ENCODE results near the gene PSEN1. TPM values are rescaled to one million over a fixed set of nuclear protein-coding genes. Genes with fewer than 3 reads are reported as not detected.

Gene PSEN1
- total RNA-seq = 53.4 and 53.9 TPM in 2 replicates
- long read RNA-seq, full-length matches to known transcripts = 104 of 144 reads
- long read RNA-seq, partial matches to known transcripts = 11 of 144 reads
- long read RNA-seq, other reads (novel, unspliced or antisense) = 29 of 144 reads

DNA sequence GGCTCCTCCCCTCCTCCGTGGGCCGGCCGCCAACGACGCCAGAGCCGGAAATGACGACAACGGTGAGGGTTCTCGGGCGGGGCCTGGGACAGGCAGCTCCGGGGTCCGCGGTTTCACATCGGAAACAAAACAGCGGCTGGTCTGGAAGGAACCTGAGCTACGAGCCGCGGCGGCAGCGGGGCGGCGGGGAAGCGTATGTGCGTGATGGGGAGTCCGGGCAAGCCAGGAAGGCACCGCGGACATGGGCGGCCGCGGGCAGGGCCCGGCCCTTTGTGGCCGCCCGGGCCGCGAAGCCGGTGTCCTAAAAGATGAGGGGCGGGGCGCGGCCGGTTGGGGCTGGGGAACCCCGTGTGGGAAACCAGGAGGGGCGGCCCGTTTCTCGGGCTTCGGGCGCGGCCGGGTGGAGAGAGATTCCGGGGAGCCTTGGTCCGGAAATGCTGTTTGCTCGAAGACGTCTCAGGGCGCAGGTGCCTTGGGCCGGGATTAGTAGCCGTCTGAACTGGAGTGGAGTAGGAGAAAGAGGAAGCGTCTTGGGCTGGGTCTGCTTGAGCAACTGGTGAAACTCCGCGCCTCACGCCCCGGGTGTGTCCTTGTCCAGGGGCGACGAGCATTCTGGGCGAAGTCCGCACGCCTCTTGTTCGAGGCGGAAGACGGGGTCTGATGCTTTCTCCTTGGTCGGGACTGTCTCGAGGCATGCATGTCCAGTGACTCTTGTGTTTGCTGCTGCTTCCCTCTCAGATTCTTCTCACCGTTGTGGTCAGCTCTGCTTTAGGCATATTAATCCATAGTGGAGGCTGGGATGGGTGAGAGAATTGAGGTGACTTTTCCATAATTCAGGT is at the start of gene PSEN1:
TSS of gene PSEN1 (plus strand) at position 121 of the 839 bp plus-strand sequence. CDS start 11,513 bp downstream, outside the sequence.
- peaks cover 19% of the 10 kb centered on the region for H3K9me3 Mint-ChIP-seq
- peak; percentile 99 for DNase-seq (ENCODE audit: low read depth, low spot score)
- peak within 1 kb of the TSS; percentile 98 for H3K27ac Mint-ChIP-seq (ENCODE audit: unreplicated experiment)
- peaks cover 6% of the 10 kb centered on the region for H3K27me3 Mint-ChIP-seq (ENCODE audit: low read depth)
- H3K4me3 Mint-ChIP-seq = peak within 1 kb of the TSS; percentile 94
- peaks cover 28% of the 10 kb centered on the region for H3K4me1 Mint-ChIP-seq
- peaks cover 22% of the 10 kb centered on the region for H3K36me3 Mint-ChIP-seq (ENCODE audit: low read depth)
- TF ChIP-seq, protein P1, sequence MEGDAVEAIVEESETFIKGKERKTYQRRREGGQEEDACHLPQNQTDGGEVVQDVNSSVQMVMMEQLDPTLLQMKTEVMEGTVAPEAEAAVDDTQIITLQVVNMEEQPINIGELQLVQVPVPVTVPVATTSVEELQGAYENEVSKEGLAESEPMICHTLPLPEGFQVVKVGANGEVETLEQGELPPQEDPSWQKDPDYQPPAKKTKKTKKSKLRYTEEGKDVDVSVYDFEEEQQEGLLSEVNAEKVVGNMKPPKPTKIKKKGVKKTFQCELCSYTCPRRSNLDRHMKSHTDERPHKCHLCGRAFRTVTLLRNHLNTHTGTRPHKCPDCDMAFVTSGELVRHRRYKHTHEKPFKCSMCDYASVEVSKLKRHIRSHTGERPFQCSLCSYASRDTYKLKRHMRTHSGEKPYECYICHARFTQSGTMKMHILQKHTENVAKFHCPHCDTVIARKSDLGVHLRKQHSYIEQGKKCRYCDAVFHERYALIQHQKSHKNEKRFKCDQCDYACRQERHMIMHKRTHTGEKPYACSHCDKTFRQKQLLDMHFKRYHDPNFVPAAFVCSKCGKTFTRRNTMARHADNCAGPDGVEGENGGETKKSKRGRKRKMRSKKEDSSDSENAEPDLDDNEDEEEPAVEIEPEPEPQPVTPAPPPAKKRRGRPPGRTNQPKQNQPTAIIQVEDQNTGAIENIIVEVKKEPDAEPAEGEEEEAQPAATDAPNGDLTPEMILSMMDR (conservative IDR thresholded peaks at IDR 0.05) = no peak

DNA sequence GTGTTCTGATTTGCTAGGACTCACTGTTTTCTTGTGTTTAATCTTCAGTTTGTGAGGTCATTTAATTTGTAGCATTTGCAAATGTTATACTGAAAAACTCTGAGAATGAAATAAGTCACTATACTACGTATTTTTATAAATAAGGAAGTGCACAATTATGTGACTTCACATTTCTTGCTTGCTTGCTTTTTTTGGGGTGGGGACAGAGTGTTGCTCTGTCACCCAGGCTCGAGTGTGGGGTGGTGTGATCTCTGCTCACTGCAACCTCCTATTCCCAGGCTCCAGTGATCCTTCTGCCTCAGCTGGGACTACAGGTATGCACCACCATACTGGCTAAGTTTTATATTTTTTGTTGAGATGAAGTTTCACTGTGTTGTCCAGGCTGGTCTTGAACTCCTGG is 45.3 kb upstream of the PSEN1 start:
- H3K27ac Mint-ChIP-seq (ENCODE audit: unreplicated experiment) = no peak overlapping the region
- peaks cover 27% of the 10 kb centered on the region for H3K36me3 Mint-ChIP-seq (ENCODE audit: low read depth)
- H3K27me3 Mint-ChIP-seq (ENCODE audit: low read depth) = no peaks in the 10 kb centered on the region
- H3K4me1 Mint-ChIP-seq = no peaks in the 10 kb centered on the region
- H3K9me3 Mint-ChIP-seq = no peaks in the 10 kb centered on the region
- no peak for DNase-seq (ENCODE audit: low read depth, low spot score)
- no peak overlapping the region for H3K4me3 Mint-ChIP-seq
- TF ChIP-seq, protein P1 (conservative IDR thresholded peaks at IDR 0.05) = no peak

DNA sequence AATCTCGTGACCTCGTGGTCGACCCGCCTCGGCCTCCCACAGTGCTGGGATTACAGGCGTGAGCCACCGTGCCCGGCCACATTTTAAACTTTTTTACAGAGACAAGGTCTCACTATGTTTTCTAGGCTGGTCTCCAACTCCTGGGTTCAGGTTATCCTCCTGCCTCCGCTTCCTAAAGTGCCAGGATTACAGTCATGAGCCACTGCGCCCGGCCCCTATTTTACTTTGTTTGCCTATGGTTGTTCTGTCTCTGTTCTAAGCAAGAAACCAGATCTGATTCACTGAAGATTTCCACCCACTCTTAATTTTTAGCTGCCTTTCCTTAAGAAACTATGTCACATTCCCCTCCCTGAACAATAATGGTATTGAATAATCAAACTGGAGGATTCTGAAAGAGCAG is 38.9 kb upstream of the PSEN1 start:
- Mint-ChIP-seq H3K27ac (ENCODE audit: unreplicated experiment) (no peak overlapping the region), H3K4me1 (no peaks in the 10 kb centered on the region)

DNA sequence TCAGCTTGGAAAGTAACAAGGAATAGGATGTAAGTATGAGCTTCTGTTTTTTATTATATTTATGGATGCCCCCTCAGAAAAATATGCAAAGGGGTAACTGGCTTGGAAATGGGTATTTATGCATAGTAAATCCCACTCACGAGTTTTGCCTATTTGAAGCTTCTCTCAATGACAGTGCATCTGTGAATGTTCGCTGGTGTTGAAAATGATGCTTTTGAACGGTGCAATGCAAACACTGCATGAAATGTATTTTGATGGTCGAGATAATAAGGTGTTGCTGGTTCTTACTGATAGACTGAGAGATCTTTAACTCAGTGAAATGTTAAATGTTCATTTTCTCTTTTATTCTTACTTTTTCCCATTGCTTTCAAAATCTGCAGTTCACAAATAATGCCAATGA is 36.0 kb upstream of the PSEN1 start:
- no peak overlapping the region for H3K4me3 Mint-ChIP-seq
- H3K9me3 Mint-ChIP-seq = no peaks in the 10 kb centered on the region
- no peak for DNase-seq (ENCODE audit: low read depth, low spot score)
- H3K4me1 Mint-ChIP-seq = no peaks in the 10 kb centered on the region
- peaks cover 22% of the 10 kb centered on the region for H3K36me3 Mint-ChIP-seq (ENCODE audit: low read depth)
- H3K27me3 Mint-ChIP-seq (ENCODE audit: low read depth) = no peaks in the 10 kb centered on the region
- TF ChIP-seq, protein P1 (conservative IDR thresholded peaks at IDR 0.05) = no peak
- no peak overlapping the region for H3K27ac Mint-ChIP-seq (ENCODE audit: unreplicated experiment)

More for the DNA sequence above, 38.9 kb upstream of the PSEN1 start:
- Mint-ChIP-seq H3K36me3 (ENCODE audit: low read depth) (peaks cover 20% of the 10 kb centered on the region), H3K4me3 (no peak overlapping the region), H3K9me3 (no peaks in the 10 kb centered on the region), H3K27me3 (ENCODE audit: low read depth) (no peaks in the 10 kb centered on the region)
- TF ChIP-seq, protein P1 (conservative IDR thresholded peaks at IDR 0.05) = no peak
- DNase-seq (ENCODE audit: low read depth, low spot score) = no peak

DNA sequence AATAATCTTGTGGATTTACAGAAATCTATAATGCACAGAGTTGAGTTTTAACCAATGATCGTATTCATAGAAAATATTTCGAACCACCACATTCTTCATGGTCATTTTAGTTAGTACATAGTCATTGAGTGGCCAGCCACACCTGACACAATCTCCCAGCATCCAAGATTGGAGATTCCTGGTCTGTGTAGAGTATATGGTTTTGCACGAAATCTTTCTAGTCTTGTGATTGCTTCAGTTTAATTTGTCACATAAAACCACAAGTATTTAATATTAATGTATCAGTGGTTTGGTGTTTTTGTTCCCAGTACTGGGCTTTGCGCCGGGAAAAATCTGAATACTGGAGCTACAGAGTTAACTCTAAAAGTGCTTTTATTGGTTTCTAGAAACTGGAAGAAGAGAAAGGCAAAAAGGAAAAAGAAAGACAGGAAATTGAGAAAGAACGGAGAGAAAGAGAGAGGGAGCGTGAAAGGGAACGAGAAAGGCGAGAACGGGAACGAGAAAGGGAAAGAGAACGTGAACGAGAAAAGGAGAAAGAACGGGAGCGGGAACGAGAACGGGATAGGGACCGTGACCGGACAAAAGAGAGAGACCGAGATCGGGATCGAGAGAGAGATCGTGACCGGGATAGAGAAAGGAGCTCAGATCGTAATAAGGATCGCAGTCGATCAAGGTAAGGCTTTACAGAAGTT is 33.4 kb upstream of the PSEN1 start:
- DNase-seq (ENCODE audit: low read depth, low spot score) = no peak
- peaks cover 17% of the 10 kb centered on the region for H3K36me3 Mint-ChIP-seq (ENCODE audit: low read depth)
- no peak overlapping the region for H3K27ac Mint-ChIP-seq (ENCODE audit: unreplicated experiment)
- no peak overlapping the region for H3K4me3 Mint-ChIP-seq
- H3K27me3 Mint-ChIP-seq (ENCODE audit: low read depth) = no peaks in the 10 kb centered on the region
- H3K4me1 Mint-ChIP-seq = no peaks in the 10 kb centered on the region
- TF ChIP-seq, protein P1 (conservative IDR thresholded peaks at IDR 0.05) = no peak
- no peaks in the 10 kb centered on the region for H3K9me3 Mint-ChIP-seq

All from neural crest cell (in vitro differentiated cells).